ENCODE measurements around the gene VPS33A. TPM values are rescaled to one million over a fixed set of nuclear protein-coding genes. Genes with fewer than 3 reads are reported as not detected.

The VPS33A gene
- total and polyA plus RNA-seq, 2 of the 13 experiments (the other 11 are each of a cell fraction or from before 2014, with no cell fraction given) = 11.0 to 43.6 TPM

DNA sequence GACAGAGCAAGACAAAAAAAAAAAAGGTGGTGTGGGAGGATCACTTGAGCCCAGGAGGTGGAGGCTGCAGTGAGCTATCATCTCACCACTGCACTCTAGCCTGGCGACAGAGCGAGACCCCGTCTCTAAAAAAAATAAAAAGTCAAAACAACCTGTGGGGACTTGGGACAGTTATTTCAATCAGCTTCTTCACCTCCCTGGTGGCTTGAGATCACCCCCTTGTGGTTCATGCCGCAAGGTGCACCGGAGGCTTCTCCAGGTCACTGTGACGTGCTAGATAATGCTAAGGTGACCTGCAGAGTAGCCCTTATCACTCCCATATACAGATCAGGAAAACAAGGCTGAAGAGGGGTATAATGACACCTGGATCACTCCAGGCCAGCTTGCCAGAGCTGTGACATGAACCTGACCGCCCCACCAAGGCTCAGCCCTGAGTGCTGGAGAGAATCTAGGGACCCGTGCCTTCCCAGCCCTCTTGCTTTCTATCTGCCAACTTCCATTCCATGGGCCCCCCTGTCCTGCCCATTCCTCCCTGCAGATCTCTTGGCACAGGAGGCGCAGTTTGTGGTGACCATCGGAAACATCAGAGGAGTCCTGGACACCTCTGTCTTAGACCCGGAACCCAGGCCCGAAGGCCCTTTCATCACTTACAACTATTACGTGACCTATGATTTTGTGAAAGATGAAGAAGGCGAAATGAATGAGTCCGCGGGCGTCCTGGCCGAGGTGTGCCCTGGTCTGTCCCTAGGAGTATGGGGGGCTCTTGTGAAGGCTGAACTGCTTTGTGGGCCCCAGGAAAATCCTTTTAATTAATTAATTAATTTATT, 75.2 kb downstream of the VPS33A start (continued):
- peak; percentile 41 for TF ChIP-seq XRCC5 (optimal IDR thresholded peaks at IDR 0.05; ENCODE audit: low read length)
- TF ChIP-seq RXRA (CRISPR knock-in tag; IDR thresholded peaks at IDR 0.05) = no peak
- 0 out of 2 replicates have a peak, but pooled peaks have one; percentile 45 for TF ChIP-seq ERF (CRISPR knock-in tag; IDR thresholded peaks at IDR 0.05)
- TF ChIP-seq BHLHE40 (IDR thresholded peaks at IDR 0.05; ENCODE audit: low read length) = 0 out of 2 replicates have a peak, but pooled peaks have one; percentile 7
- 0 out of 2 replicates have a peak, but pooled peaks have one; percentile 49 for TF ChIP-seq ZNF605 (CRISPR knock-in tag; IDR thresholded peaks at IDR 0.05)
- no peak for TF ChIP-seq LCORL (IDR thresholded peaks at IDR 0.05)
- 0 out of 2 replicates have a peak, but pooled peaks have one; percentile 17 for TF ChIP-seq LCORL (CRISPR knock-in tag; IDR thresholded peaks at IDR 0.05)
- TF ChIP-seq ZNF230 (CRISPR knock-in tag; IDR thresholded peaks at IDR 0.05) = no peak
- TF ChIP-seq, protein P1, sequence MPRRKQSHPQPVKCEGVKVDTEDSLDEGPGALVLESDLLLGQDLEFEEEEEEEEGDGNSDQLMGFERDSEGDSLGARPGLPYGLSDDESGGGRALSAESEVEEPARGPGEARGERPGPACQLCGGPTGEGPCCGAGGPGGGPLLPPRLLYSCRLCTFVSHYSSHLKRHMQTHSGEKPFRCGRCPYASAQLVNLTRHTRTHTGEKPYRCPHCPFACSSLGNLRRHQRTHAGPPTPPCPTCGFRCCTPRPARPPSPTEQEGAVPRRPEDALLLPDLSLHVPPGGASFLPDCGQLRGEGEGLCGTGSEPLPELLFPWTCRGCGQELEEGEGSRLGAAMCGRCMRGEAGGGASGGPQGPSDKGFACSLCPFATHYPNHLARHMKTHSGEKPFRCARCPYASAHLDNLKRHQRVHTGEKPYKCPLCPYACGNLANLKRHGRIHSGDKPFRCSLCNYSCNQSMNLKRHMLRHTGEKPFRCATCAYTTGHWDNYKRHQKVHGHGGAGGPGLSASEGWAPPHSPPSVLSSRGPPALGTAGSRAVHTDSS (CRISPR knock-in tag; conservative IDR thresholded peaks at IDR 0.05) = no peak
- no peak for TF ChIP-seq GTF3A (CRISPR knock-in tag; conservative IDR thresholded peaks at IDR 0.05)
- TF ChIP-seq RAD21 (CRISPR knock-in tag; IDR thresholded peaks at IDR 0.05) = peak; percentile 83
- TF ChIP-seq ONECUT2 (CRISPR knock-in tag; IDR thresholded peaks at IDR 0.05) = no peak
- TF ChIP-seq ZNF746 (CRISPR knock-in tag; IDR thresholded peaks at IDR 0.05) = 0 out of 2 replicates have a peak, but pooled peaks have one; percentile 26
- TF ChIP-seq STAG1 (CRISPR knock-in tag; IDR thresholded peaks at IDR 0.05) = peak; percentile 88
- no peak for TF ChIP-seq CBX5 (CRISPR knock-in tag; IDR thresholded peaks at IDR 0.05; ENCODE audit: borderline replicate concordance)
- TF ChIP-seq, protein P2, sequence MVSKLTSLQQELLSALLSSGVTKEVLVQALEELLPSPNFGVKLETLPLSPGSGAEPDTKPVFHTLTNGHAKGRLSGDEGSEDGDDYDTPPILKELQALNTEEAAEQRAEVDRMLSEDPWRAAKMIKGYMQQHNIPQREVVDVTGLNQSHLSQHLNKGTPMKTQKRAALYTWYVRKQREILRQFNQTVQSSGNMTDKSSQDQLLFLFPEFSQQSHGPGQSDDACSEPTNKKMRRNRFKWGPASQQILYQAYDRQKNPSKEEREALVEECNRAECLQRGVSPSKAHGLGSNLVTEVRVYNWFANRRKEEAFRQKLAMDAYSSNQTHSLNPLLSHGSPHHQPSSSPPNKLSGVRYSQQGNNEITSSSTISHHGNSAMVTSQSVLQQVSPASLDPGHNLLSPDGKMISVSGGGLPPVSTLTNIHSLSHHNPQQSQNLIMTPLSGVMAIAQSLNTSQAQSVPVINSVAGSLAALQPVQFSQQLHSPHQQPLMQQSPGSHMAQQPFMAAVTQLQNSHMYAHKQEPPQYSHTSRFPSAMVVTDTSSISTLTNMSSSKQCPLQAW (CRISPR knock-in tag; IDR thresholded peaks at IDR 0.05) = peak; percentile 43; the same call in 1 of the 2 replicates
- TF ChIP-seq NFYB (CRISPR knock-in tag; IDR thresholded peaks at IDR 0.05) = no peak
- TF ChIP-seq SMC3 (IDR thresholded peaks at IDR 0.05; ENCODE audit: low read length) = peak; percentile 92
- 0 out of 2 replicates have a peak, but pooled peaks have one; percentile 13 for TF ChIP-seq ZMYM3 (CRISPR knock-in tag; IDR thresholded peaks at IDR 0.05)

All from HepG2 (cell line).